HG02759 (cell line): Measurements from ENCODE around the gene CDKN2A.
A peak's percentile ranks its signal among the peaks of the same experiment; 100 is the strongest.

Experiments used
- ATAC-seq: cut with Tn5 transposase; IDR thresholded peaks from one replicate; pipeline ENCODE4 v1.9.1; 2021; ENCODE audit warnings: mild to moderate bottlenecking, moderate library complexity; ENCODE audit not compliant: unreplicated experiment

CDKN2A gene

GRCh38 chr9:21993893-21994555 lies at the start of gene CDKN2A:
Gene CDKN2A, minus strand, starts transcription at chr9:21994392.
- peak; percentile 41 for ATAC-seq

- no peak for ATAC-seq
These were observed 49.7 kb upstream of the CDKN2A start for GRCh38 chr9:22043928-22044327.

DNA sequence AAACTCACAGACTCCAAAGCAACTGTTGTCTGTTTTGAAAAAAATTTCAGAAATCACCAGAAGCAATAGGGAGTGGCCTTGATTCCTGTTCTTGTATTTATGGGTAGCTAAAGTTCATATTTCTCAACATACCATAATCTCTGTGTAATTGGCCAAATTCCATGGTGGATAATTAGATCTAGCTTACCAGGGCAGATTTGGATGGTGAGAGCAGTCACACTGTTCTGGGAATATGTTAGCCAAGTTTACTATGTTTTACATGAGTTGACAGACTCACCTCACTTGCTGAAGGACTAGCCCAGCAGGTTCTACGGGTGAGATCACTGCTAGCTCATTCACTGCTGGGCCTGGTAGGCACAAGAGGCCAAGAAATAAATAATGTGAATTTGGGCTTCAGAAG lies 47.6 kb upstream of the CDKN2A start:
- no peak for ATAC-seq

DNA sequence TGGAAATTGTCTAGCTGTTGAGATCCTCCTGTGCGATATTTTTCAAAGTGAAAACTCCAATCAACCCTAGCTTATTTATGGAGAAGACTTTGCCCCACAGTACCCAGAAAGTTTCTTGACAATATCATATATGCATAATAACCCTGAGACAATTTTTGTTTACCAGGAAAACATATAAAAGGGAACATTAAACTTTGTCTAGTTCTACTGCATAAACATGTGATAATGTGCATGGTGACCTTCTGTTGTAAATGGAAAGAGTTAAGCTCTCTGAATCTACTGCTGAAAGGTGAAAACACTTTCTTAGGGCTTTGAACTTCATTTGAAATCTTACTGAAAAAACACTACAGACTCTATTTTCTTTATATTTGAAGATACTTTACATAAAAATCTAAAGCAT lies 47.2 kb upstream of the CDKN2A start:
- ATAC-seq: no peak

DNA sequence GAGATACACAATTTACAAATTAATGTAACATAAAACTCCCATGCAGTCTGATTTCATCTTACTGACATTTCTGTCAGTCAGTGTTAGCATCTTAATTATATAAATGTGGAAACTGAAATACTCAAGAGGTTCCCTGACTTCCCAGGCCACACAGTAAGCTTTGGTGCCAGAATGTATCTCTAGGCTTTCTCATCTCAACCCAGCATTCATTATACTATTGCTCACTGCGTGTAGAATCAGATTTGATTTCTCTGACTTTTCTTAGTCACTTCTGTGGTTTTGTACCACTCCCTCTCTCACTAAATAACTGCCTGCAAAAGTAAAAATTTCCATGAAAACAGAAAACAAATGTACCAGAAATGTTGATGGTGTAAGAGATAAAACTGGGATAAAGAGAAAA lies 46.6 kb upstream of the CDKN2A start:
- ATAC-seq: no peak

GRCh38 chr9:22039258-22039657 lies 45.1 kb upstream of the CDKN2A start:
- ATAC-seq: no peak

- no peak for ATAC-seq
These were observed 43.9 kb upstream of the CDKN2A start for GRCh38 chr9:22037954-22038690.

DNA sequence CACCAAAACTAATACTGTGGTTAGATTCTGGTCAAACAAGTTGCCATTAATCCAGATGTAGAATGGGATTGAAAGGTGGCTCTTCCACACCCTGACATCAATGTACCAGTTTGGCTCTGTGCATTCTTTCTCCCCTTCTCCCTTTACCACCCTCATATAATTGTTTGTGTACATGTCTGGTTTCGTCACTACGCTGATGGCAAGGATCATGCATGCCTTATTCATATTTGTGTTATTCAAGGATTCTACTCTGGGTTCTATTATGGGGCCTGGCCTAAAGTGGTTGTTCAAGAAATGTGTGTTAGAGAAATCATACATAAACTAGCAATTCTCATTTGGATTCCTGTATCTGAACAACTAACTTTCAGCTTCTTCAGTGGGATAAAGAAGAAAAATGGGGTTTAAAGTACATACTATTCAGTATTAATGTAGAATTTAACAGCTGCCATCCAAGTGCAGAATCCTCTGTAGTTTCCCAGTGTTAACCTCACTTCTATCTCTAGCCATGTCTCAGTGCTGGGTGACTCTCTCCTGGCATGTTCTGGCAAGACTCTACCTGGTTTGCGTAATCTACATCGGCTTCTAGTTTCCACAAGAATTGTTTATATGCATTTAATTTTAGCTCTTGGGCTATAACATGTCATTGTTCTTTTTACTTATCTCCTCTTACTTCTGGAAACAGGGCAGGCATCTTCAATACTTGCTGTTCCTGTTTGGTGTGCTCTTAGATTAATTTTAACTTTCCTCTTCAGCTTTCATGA lies 42.9 kb upstream of the CDKN2A start:
- ATAC-seq: no peak

DNA sequence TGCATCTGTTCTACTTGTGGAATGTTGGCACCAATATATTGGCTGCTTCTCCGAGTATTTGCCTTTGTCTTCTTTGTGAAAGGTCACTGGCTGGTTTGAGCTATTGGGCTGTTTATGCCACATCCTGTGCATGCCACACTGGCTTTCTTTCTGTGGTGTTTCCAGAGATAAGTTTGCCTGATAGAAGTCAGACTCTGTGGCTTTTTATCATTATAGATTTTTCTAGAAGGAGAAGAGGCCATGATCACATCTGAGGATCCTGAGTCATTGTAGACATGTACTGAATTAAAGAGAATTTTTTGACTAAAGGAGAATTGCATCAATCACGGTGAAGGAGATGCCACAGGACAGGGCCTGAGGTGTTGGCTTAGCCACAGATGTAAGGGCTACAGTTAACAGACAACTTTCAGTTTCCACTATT lies 41.4 kb upstream of the CDKN2A start:
- ATAC-seq: no peak

DNA sequence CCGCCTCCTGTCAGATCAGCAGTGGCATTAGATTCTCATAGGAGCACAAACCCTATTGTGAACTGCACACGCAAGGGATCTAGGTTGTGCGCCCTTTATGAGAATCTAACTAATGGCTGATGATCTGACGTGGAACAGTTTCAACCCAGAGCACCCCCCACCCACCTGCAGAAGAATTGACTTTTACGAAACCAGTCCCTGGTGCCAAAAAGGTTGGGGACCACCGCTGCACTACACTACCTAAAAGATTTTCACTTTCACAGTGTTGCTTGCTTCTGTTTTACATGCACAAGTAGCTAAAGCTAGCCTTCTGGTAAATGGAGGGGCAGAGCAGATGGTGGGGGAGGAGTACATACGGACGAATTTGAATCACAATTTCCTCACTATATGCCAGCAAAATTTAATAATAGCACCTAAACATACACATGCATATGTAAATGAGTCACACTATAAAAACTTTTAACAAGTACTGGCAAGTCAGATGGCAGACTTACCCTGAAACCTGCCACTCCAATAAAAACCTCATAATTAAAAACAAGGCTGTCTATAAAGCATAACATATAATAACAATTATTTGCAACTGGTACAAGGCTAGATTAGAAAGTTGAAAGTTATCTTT lies 38.9 kb upstream of the CDKN2A start:
- ATAC-seq: no peak

DNA sequence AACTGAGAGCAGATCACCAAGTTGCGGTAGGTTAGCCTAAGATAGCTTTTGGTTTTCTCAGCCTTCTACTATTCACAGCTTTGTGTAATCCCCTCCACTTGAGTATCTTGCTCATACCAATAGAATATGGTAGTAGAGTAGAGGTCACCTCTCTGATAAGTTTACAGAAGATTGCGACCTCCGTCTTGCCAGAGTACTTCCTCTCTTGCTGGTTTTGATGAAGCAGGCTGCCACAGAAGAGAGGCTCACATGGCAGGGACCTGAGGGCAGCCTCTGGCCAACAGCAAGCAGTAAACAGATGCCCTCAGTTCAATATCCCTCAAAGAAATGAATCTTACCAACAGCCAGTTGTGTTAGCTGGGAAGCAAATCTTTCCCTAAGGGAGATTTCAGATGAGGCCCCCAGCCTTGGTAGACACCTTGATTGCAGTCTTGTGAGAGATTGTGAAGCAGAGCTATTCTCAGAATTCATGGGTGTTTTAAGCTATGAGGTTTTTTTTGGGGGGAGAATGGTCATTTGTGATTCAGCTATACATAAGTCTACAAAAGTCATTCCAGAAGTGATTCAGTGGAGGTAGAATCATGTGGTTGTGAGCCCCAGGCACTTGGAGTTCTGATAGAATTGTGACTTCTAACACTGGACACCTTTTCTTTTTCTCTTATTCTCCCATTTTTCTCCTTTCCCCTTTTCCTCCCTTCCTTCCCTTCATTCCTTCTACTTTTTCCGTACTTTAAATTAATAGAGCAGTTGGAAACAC lies 37.6 kb upstream of the CDKN2A start:
- no peak for ATAC-seq

DNA sequence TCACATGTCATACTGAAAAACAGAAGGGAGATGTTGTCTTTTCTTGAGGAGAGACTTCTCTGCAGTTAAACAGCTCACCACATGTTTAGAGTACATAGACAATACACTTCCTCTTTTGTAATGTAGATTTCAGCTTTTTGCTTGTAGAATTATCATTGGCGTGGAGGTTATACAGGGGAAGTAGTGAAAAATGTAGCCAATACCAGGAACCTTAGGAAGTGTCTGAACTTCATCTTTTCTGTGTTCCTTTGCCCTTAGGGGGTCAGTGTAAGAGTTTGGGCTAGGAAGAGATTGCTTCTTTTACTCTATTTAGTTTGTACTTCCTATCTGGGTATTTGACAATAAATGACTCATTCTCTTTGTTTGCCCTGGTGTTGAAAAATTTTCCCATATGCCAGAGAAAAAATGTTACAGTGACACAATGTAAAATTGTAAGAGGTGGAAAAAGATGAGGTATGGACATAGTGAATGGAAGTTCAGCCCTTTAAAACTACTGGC lies 36.0 kb upstream of the CDKN2A start:
- peak; percentile 72 for ATAC-seq

DNA sequence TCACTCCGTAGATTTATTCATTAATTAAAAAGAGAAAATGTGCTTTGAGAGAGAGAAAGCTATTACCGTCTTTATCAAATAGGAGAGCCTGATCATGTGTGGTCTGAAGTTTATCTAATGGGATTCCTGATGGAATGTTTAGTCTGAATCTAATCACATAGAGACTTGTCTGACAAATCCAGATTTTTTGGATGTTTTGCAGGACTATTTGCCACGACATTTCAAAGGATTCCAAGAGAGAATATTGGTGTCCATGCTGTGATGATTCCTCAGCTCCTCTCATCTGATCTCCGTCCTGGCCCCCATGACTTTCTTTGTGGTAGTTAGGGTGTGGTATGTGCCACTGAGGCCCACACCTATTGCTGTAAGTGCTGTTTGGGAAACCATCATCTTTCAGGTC lies 35.0 kb upstream of the CDKN2A start:
- no peak for ATAC-seq

DNA sequence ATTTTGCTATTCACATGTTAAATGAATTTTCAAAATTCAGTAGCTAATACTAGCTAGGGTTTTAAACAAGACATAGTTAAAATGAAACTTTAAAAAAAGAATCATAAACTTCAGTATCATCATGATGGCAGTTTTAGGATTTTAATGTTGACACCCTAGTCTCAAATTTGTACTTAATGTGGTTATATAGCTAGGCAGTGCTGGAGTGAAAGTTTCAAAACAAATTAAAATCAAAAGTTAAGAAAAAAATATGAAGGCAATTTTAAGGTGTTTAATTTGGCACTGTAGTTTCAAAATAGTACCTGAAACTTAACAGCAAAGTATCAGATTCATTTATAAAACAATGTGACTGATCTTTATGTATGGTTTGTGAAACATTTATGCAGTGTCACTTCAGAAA lies 34.2 kb upstream of the CDKN2A start:
- ATAC-seq: no peak

DNA sequence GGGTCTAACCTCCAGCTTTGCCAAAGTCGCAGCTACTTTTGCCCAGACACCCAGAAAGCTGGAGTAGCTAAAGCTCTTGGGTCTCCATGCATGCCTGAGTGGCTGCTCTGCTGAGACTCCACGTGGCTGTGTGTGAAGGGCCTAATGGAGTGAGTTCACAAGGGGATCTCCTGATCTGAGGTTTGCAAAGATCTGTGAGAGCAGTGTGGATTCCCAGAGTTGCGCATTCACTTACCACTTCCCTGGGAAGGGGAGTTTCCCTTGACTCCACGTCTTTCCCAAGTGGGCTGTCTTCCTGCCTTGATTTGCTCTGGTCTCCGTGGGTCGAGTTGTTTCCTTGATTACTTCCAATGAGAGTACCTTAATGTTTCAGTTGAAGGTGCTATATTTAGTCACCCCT lies 32.5 kb upstream of the CDKN2A start:
- ATAC-seq: no peak

DNA sequence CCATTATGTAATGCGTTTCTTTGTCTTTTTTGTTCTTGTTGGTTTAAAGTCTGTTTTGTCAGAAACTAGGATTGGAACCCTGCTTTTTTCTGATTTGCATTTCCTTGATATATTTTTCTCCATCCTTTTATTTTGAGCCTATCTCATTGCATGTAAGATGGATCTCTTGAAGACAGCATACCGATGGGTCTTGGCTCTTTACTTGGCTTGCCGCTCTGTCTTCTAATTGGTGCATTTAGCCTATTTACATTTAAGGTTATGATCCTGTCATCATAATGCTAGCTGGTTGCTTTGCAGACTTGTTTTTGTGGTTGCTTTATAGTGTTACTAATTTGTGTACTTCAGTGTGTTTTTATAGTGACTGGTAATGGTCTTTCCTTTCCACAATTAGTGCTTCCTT lies 28.2 kb upstream of the CDKN2A start:
- no peak for ATAC-seq

- no peak for ATAC-seq
These were observed 16.9 kb upstream of the CDKN2A start for GRCh38 chr9:22010866-22011625.

- ATAC-seq: peak; percentile 43
These were observed 15.3 kb upstream of the CDKN2A start for GRCh38 chr9:22009506-22009867.

- peak; percentile 93 for ATAC-seq
These were observed 14.7 kb upstream of the CDKN2A start, which contains the start of gene CDKN2B for GRCh38 chr9:22008717-22009505. Gene CDKN2B, minus strand, starts transcription at chr9:22009305. Its CDS starts 352 bp downstream, at chr9:22008953.
